Bronchial epithelial cell (primary cell): ENCODE measurements around the gene MECR. TPM values are rescaled to one million over a fixed set of nuclear protein-coding genes. Genes with fewer than 3 reads are reported as not detected.

Experiments
- DNase-seq: peaks from one replicate; pipeline ENCODE4 v3.0.0-alpha.2; 2010; ENCODE audit warnings: low read depth
- FAIRE-seq: peaks from 2 replicates; lab custom pipeline; 2011; peaks lifted over from hg19 to GRCh38; lab: Jason Lieb, UNC
- H3K27me3 ChIP-seq: 2 replicates; pipeline ENCODE4 v1.5.1; 2011; ENCODE audit warnings: low read length; ENCODE audit not compliant: control insufficient read depth, insufficient read depth
- H3K36me3 ChIP-seq: 2 replicates; pipeline ENCODE4 v1.5.1; 2011; ENCODE audit warnings: low read length; ENCODE audit not compliant: control insufficient read depth, insufficient read depth
- H3K4me3 ChIP-seq: 2 replicates; pipeline ENCODE4 v1.5.1; 2011; ENCODE audit warnings: mild to moderate bottlenecking, low read depth, low read length, control low read depth
- CTCF ChIP-seq: IDR thresholded peaks from 2 replicates; pipeline ENCODE4 v1.5.1; 2011; ENCODE audit warnings: mild to moderate bottlenecking, moderate library complexity, low read length, control low read depth, inconsistent platforms; ENCODE audit not compliant: insufficient read depth, severe bottlenecking
- total RNA-seq: library from RNA; depleted of rRNA; stranded (reverse); fragments of >200 nt; gene quantifications from 2 replicates; pipeline ENCODE4 v1.2.1, GENCODE V29; 2014

MECR gene
- total RNA-seq, 1 donor from 2014 or later: 28.2 TPM

DNA sequence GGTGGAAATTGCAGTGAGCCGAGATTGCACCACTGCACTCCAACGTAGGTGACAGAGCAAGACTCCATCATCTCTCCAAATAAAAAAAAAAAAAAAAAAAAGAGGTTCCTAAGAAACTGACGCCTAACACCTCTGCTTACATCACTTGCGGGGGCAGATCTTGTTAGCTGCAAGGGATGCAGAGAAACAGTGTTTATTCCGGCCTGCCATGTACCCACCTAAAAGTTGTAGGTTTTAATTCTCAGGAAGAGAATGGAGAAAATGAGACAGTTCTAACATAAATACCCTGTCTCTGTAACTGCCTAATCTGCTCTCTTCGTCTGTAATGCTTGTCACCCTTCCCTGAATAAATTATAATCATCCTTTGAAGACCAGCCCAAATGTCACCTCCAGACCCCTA is 40.0 kb downstream of the MECR start:
- Histone ChIP-seq H3K36me3 (peaks cover 14% of the 10 kb centered on the region), H3K4me3 (no peak overlapping the region), H3K27me3 (no peaks in the 10 kb centered on the region)
- TF ChIP-seq CTCF: no peak
- DNase-seq (no peak), FAIRE-seq (no peak)

GRCh38 chr1:29186707-29187106 is 44.0 kb downstream of the MECR start:
- H3K27me3 ChIP-seq: no peaks in the 10 kb centered on the region
- DNase-seq (no peak), FAIRE-seq (no peak)
- no peak for TF ChIP-seq CTCF
- H3K36me3 ChIP-seq: no peaks in the 10 kb centered on the region
- H3K4me3 ChIP-seq: no peak overlapping the region

- peak; percentile 70 for DNase-seq
- TF ChIP-seq CTCF: no peak
- H3K27me3 ChIP-seq: no peaks in the 10 kb centered on the region
- no peak for FAIRE-seq
- no peaks in the 10 kb centered on the region for H3K36me3 ChIP-seq
- no peak overlapping the region for H3K4me3 ChIP-seq
Observed at GRCh38 chr1:29186252-29186651, 44.5 kb downstream of the MECR start.

DNA sequence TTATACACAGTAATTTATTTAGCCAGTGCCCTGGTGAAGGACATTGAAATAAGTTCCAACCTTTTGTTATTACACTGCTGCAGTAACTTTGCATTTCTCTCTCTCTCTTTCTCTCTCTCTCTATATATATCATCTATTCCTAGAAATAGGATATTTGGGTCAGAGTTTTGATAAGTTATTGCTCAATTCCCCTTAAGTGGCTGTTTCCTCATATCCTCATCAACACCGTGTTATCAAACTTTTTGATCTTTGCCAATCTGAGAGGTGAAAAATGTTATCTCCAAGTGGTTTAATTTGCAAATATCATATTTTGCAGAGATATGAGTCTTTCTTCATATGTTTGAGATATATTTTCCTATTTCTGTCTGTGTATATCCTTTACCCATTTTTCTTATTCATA is 47.4 kb downstream of the MECR start:
- Histone ChIP-seq H3K36me3 (peaks cover 2% of the 10 kb centered on the region), H3K4me3 (no peak overlapping the region), H3K27me3 (no peaks in the 10 kb centered on the region)
- no peak for DNase-seq
- no peak for FAIRE-seq
- TF ChIP-seq CTCF: no peak

GRCh38 chr1:29181413-29182225 is 49.1 kb downstream of the MECR start, which contains the start of gene SRSF4:
Gene SRSF4 (minus strand): TSS chr1:29181900. CDS start chr1:29181752, 148 bp downstream.
- H3K36me3 ChIP-seq: peaks cover 3% of the 10 kb centered on the region
- peak within 1 kb of the TSS; percentile 97 for H3K4me3 ChIP-seq
- peak; percentile 92 for DNase-seq
- no peaks in the 10 kb centered on the region for H3K27me3 ChIP-seq
- TF ChIP-seq CTCF: peak; percentile 91
- FAIRE-seq: no peak
